GM23248 (cell line): Measurements from ENCODE around the gene KLHL22. TPM values are rescaled to one million over a fixed set of nuclear protein-coding genes. Genes with fewer than 3 reads are reported as not detected.

Source experiments
- DNase-seq: peaks from one replicate; pipeline ENCODE4 v3.0.0-alpha.2; 2015
- H2AFZ ChIP-seq: fragments of 200-600 bp; sonication (generic); 2 replicates; pipeline ENCODE4 v1.6.1; 2016; ENCODE audit warnings: antibody characterized with exemption
- H3F3A ChIP-seq: fragments of 200-600 bp; sonication (generic); 2 replicates; pipeline ENCODE4 v1.6.1; 2016; ENCODE audit warnings: mild to moderate bottlenecking, antibody characterized with exemption, mixed run types; ENCODE audit not compliant: insufficient read depth
- H3K27ac ChIP-seq: fragments of 200-600 bp; sonication (generic); 2 replicates; pipeline ENCODE4 v1.5.1; 2016; ENCODE audit warnings: mild to moderate bottlenecking
- H3K27me3 ChIP-seq: fragments of 200-600 bp; sonication (generic); replicated peaks from 2 replicates; pipeline ENCODE4 v1.6.1; 2016; ENCODE audit warnings: mild to moderate bottlenecking; ENCODE audit not compliant: insufficient read depth
- H3K36me3 ChIP-seq: fragments of 200-600 bp; sonication (generic); 2 replicates; pipeline ENCODE4 v1.6.1; 2016; ENCODE audit warnings: low read depth, mild to moderate bottlenecking
- H3K4me1 ChIP-seq: fragments of 200-600 bp; sonication (generic); 2 replicates; pipeline ENCODE4 v1.6.1; 2016; ENCODE audit warnings: mild to moderate bottlenecking; ENCODE audit not compliant: insufficient read depth
- H3K4me2 ChIP-seq: fragments of 200-600 bp; sonication (generic); one replicate; pipeline ENCODE4 v1.6.1; 2016; ENCODE audit warnings: mild to moderate bottlenecking; ENCODE audit not compliant: unreplicated experiment
- H3K4me3 ChIP-seq: fragments of 200-600 bp; sonication (generic); 2 replicates; pipeline ENCODE4 v1.5.1; 2016; ENCODE audit warnings: mild to moderate bottlenecking
- H3K79me2 ChIP-seq: fragments of 200-600 bp; sonication (generic); 2 replicates; pipeline ENCODE4 v1.6.1; 2016; ENCODE audit warnings: mild to moderate bottlenecking; ENCODE audit not compliant: insufficient read depth
- H3K9ac ChIP-seq: fragments of 200-600 bp; sonication (generic); 2 replicates; pipeline ENCODE4 v1.6.1; 2016; ENCODE audit warnings: mild to moderate bottlenecking
- H3K9me2 ChIP-seq: fragments of 200-600 bp; sonication (generic); 2 replicates; pipeline ENCODE4 v1.6.1; 2016; ENCODE audit warnings: mixed run types, mild to moderate bottlenecking, moderate library complexity; ENCODE audit not compliant: insufficient read depth
- H3K9me3 ChIP-seq: fragments of 200-600 bp; sonication (generic); one replicate; pipeline ENCODE4 v1.6.1; 2017; ENCODE audit warnings: low read depth
- H4K20me1 ChIP-seq: fragments of 200-600 bp; sonication (generic); 2 replicates; pipeline ENCODE4 v1.6.0; 2016; ENCODE audit not compliant: insufficient read depth
- EZH2 ChIP-seq: fragments of 200-600 bp; sonication (generic); IDR thresholded peaks from 2 replicates; pipeline ENCODE4 v1.6.1; 2018; ENCODE audit warnings: antibody characterized with exemption, mild to moderate bottlenecking; ENCODE audit not compliant: insufficient read depth, poor library complexity, severe bottlenecking
- EZH2phosphoT487 ChIP-seq: fragments of 200-600 bp; sonication (generic); IDR thresholded peaks from 2 replicates; pipeline ENCODE4 v1.6.1; 2018; ENCODE audit warnings: antibody characterized with exemption, moderate library complexity, mild to moderate bottlenecking, low read depth; ENCODE audit not compliant: insufficient read depth
- WGBS, 2 experiments: methylation state at CpG; one replicate each; pipeline ENCODE4 v1.1.6; 2015 to 2017; ENCODE audit warnings: low lambda C conversion rate in 2 of 2, low coverage in 1 of 2; ENCODE audit errors: missing lambda C conversion rate in 2 of 2; 5-methylcytosine and 5-hydroxymethylcytosine counted together
- in situ Hi-C: fragments of 300-500 bp; cut with MboI; formaldehyde crosslinking; loops from 2 replicates; pipeline ENCODE4 v1.15.0; 2020
- polyA plus RNA-seq: library from polyadenylated mRNA; unstranded; fragments of >200 nt; fragmentation: Nextera tagmentation; extraction: Ambion mirVana; gene quantifications from 2 replicates; pipeline ENCODE4 v1.2.1, GENCODE V29; 2016
- total RNA-seq: library from RNA; depleted of rRNA; stranded (reverse); fragments of >200 nt; shearing (Covaris generic); gene quantifications from 2 replicates; pipeline ENCODE4 v1.2.3, GENCODE V29; 2014

Gene KLHL22
- total and polyA plus RNA-seq, 2 experiments from 2014 or later, result 19.0 to 41.3 TPM

DNA sequence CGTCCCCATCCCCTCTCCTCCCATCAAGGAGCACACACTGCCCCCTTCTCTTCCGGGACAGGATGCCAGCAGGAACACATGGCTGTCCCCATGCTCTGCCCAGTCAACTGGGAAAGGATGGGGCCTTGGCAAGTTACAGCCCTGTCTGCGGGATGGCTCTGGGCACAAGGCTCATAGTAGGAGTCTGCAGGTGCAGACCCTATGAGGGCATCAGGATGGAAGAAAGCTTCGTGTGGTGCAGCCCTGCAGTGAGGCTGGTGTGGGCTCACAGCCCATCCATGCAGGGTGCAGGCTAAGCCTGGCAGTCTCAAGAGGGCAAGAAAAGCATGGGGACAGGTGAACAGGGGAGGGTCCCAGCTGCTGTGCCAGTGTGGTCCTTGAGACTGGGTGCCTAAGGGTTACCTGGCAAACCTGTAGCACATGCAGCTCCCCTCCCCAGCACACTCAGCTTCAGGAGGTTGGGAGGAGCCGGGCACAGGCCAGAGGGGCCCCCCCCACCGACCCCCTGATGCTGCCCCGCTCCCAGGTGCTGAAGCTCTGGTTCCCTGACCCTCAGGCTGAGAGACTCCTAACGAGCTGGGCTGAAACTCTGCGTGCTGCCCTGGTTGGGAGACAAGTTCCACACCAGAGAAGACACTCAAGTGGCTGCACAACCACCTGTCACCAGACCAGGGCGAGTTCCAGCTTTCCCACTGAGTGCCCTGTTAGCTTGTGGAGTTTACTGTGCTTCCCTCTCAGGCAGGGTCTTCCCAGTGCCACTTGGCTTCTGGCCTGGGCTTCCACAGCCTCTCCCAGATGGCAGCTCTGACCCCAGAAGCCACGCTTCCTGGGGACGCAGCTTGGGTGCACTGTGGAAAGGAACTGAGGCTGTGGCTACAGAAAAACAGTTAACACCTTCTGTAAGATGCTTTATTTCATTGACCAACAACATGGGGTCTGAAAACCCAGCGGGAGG is 54.7 kb downstream of the KLHL22 start:
- Histone ChIP-seq H2AFZ (no peak overlapping the region), H3K9me3 (no peaks in the 10 kb centered on the region), H3K4me1 (0 out of 2 replicates have a peak, but pooled peaks cover under 1% of the 10 kb centered on the region), H3K4me3 (no peak overlapping the region), H3K9me2 (no peaks in the 10 kb centered on the region), H3K27me3 (no peaks in the 10 kb centered on the region), H4K20me1 (no peaks in the 10 kb centered on the region), H3K4me2 (no peak overlapping the region), H3K36me3 (no peaks in the 10 kb centered on the region), H3K79me2 (peaks cover 12% of the 10 kb centered on the region), H3F3A (no peaks in the 10 kb centered on the region), H3K27ac (no peak overlapping the region), H3K9ac (no peak overlapping the region)
- TF ChIP-seq EZH2phosphoT487 (no peak), EZH2 (no peak)
- in situ Hi-C loops, result no loop called here
- no peak for DNase-seq
- 52 to 58% methylated on average over 10 to 13 of the region's 13 CpGs for WGBS, 2 experiments

DNA sequence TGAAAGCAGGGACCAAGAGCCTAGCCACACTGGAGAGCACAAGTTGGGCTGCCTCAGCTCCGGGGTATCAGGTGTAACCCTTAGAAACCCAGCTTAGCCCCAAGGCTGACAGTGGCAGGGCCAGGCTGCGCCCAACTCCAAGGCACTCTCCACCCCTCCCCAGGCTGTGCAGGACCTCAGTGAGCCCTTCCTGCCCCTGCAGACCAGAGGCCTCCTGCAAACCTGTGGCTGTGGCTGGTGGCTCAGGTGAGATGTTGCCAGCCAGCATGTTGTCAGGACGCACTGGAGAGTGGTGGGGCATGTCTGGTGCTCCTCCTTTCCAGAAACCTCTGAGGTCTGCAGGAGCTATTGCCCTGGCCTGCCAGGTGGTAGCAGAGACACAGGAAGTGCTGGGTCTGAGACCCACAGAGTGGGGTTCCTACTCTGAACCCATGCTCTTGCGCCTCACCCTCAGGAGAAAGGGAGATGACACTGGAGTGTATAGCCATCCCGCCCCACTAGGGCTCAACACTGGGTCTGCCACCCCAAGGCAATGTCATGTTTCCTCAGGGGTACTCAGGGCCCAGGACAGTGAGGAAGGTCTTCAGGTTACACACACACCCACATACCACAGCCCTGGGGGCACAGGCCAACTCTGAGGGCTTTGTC is 55.5 kb downstream of the KLHL22 start:
- WGBS, 2 experiments, result 96 to 100% methylated on average over 5 of the region's 5 CpGs
- Histone ChIP-seq H3K4me2 (no peak overlapping the region), H3K4me3 (no peak overlapping the region), H3K9me3 (no peaks in the 10 kb centered on the region), H2AFZ (no peak overlapping the region), H3K27ac (no peak overlapping the region), H3F3A (no peaks in the 10 kb centered on the region), H4K20me1 (no peaks in the 10 kb centered on the region), H3K9ac (no peak overlapping the region), H3K79me2 (peaks cover 20% of the 10 kb centered on the region), H3K4me1 (peaks cover 9% of the 10 kb centered on the region), H3K9me2 (no peaks in the 10 kb centered on the region), H3K27me3 (no peaks in the 10 kb centered on the region), H3K36me3 (no peaks in the 10 kb centered on the region)
- in situ Hi-C loops, result no loop called here
- no peak for DNase-seq
- no peak for TF ChIP-seq EZH2phosphoT487
- TF ChIP-seq EZH2, result no peak

DNA sequence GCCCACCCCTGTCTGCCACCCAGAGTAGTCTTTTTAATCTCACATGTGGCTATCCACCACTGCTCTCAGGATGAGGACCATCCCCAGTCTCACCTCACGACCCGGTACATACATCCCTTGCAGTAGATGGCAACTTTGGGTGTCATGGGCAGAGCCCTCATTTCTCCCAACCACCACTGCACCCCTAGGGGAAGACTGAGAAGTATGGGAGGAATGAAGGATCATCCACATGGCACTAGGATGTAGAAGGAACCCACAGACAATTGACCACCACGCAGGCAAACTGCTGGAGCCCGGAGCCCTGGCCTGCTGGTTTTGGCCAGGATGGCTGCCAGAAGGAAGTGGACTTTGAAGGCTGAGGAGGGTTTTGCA is 56.1 kb downstream of the KLHL22 start:
- in situ Hi-C loops, result no loop called here
- no peaks in the 10 kb centered on the region for H3K9me3 ChIP-seq
- peaks cover 11% of the 10 kb centered on the region for H3K4me1 ChIP-seq
- H2AFZ ChIP-seq, result no peak overlapping the region
- no peaks in the 10 kb centered on the region for H3K36me3 ChIP-seq
- DNase-seq, result no peak
- no peaks in the 10 kb centered on the region for H3K9me2 ChIP-seq
- peaks cover 25% of the 10 kb centered on the region for H3K79me2 ChIP-seq
- no peak for TF ChIP-seq EZH2
- no peak for TF ChIP-seq EZH2phosphoT487
- no peak overlapping the region for H3K4me2 ChIP-seq
- no peaks in the 10 kb centered on the region for H4K20me1 ChIP-seq
- H3K27me3 ChIP-seq, result no peaks in the 10 kb centered on the region
- H3F3A ChIP-seq, result no peaks in the 10 kb centered on the region
- H3K9ac ChIP-seq, result no peak overlapping the region
- no peak overlapping the region for H3K4me3 ChIP-seq
- 80 to 86% methylated on average over 4 of the region's 4 CpGs for WGBS, 2 experiments
- no peak overlapping the region for H3K27ac ChIP-seq

DNA sequence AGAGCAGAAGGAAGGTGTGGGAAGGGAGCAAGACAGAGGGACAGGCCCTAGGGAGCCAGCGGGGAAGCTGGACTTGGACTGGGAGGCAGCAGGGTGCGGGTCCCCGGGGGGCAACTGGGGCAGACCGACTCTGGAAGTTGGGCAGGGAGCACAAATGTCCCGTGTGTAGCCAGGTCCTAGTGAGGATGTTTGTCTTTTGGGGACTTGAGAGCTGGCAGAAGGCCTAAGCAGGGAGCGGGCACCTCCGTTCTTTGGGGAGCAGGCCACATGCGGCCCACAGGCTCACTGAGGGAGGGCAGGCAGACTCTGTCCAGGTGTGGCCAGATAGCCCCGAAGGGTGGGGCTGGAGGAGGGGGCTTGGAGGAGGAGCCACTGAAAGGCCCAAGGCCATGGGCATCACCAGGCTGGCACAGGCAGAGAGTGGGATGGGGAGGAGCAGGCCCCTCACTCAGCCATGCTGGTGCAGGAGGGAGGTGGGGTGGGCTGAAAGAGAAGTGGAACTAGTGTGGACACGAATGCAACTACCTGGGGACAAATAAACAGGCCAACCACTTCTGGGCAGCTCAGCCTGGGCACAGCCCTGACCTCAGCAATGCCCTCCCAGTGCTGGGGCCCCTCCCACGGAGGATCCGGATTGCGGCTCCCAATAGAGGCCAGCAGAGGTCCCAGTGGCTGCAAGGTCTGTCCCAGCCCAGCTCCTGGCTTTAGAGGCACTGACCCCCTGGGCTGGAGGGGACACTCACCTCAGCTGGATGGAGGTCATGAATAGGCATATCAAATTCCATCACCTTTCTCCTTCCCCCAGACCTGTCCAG is 56.7 kb downstream of the KLHL22 start:
- peak overlapping the region; percentile 95 for H3K4me3 ChIP-seq

More for the DNA sequence above, 56.7 kb downstream of the KLHL22 start:
- 53 to 55% methylated on average over 12 to 13 of the region's 13 CpGs for WGBS, 2 experiments
- Histone ChIP-seq H3K79me2 (peaks cover 32% of the 10 kb centered on the region), H3F3A (no peaks in the 10 kb centered on the region), H2AFZ (no peak overlapping the region), H3K4me2 (peak overlapping the region; percentile 44), H4K20me1 (no peaks in the 10 kb centered on the region), H3K36me3 (no peaks in the 10 kb centered on the region), H3K27ac (peak overlapping the region; percentile 45; the same call in 1 of the 2 replicates), H3K9me2 (no peaks in the 10 kb centered on the region), H3K9ac (peak overlapping the region; percentile 91), H3K9me3 (no peaks in the 10 kb centered on the region), H3K27me3 (no peaks in the 10 kb centered on the region), H3K4me1 (peaks cover 11% of the 10 kb centered on the region)
- TF ChIP-seq EZH2 (no peak), EZH2phosphoT487 (no peak)
- in situ Hi-C loops, result no loop called here
- DNase-seq, result peak; percentile 76
